Measurements from ENCODE around the gene PRDX5. TPM values are rescaled to one million over a fixed set of nuclear protein-coding genes. Genes with fewer than 3 reads are reported as not detected.

PRDX5 gene
- total RNA-seq, 1 donor from 2014 or later: 229 TPM

DNA sequence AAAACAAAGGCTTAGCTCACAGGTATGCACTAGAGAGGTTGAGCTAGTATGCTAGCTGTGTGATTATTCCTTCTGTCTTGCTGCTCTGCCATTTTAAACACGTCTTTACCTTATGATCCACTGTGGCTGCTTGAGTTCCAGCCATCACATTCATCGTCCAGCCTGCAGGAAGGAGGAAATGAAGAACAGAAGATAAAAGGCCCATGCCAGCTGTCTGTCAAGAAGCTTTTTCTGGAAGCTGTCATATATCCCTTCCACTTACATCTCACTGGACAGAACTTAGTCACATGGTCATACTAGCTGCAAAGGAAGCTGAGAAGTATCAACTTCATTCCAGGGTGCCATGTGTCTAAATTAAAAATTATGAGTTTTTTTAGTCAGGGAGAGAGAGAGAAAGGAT lies 9.5 kb downstream of the PRDX5 start:
- no peak overlapping the region for H3K27ac ChIP-seq
- no peaks in the 10 kb centered on the region for H3K36me3 ChIP-seq
- intact Hi-C loops (cut with DNase I): no loop called here
- no peaks in the 10 kb centered on the region for H3K27me3 ChIP-seq
- H3K9me3 ChIP-seq: no peaks in the 10 kb centered on the region
- no peak overlapping the region for H3K4me3 ChIP-seq
- DNase-seq (ENCODE audit: extremely low spot score in 2 of 2): no peak
- H3K4me1 ChIP-seq: peaks cover 43% of the 10 kb centered on the region
- TF ChIP-seq, protein P1, sequence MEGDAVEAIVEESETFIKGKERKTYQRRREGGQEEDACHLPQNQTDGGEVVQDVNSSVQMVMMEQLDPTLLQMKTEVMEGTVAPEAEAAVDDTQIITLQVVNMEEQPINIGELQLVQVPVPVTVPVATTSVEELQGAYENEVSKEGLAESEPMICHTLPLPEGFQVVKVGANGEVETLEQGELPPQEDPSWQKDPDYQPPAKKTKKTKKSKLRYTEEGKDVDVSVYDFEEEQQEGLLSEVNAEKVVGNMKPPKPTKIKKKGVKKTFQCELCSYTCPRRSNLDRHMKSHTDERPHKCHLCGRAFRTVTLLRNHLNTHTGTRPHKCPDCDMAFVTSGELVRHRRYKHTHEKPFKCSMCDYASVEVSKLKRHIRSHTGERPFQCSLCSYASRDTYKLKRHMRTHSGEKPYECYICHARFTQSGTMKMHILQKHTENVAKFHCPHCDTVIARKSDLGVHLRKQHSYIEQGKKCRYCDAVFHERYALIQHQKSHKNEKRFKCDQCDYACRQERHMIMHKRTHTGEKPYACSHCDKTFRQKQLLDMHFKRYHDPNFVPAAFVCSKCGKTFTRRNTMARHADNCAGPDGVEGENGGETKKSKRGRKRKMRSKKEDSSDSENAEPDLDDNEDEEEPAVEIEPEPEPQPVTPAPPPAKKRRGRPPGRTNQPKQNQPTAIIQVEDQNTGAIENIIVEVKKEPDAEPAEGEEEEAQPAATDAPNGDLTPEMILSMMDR (IDR thresholded peaks at IDR 0.05): no peak
- TF ChIP-seq POLR2A (IDR thresholded peaks at IDR 0.05) (no peak), POLR2AphosphoS5 (IDR thresholded peaks at IDR 0.05; ENCODE audit: insufficient read depth in 1 of 2, low read depth in 1 of 2) (no peak)

DNA sequence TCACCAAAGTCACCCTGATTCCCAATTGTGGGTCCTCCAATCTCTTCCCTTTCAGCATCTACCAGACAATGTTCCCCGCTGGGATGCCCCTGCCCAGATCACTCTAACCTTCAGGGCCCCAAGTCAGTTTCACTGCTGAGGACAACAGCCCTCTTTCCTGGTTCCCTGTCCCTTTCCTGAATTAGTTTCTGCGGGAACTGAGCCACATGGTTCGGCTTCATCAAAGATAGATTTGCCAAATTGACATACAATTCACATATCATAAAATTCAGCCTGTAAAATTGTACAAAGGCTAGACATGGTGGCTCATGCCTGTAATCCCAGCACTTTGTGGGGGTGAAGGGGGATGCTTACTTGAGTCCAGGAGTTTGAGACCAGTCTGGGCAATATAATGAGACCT lies 10.1 kb downstream of the PRDX5 start:
- Histone ChIP-seq H3K4me1 (peaks cover 43% of the 10 kb centered on the region), H3K36me3 (no peaks in the 10 kb centered on the region), H3K4me3 (no peak overlapping the region), H3K27ac (no peak overlapping the region), H3K9me3 (no peaks in the 10 kb centered on the region), H3K27me3 (no peaks in the 10 kb centered on the region)
- intact Hi-C loops (cut with DNase I): no loop called here
- TF ChIP-seq POLR2A (IDR thresholded peaks at IDR 0.05) (no peak), POLR2AphosphoS5 (IDR thresholded peaks at IDR 0.05; ENCODE audit: insufficient read depth in 1 of 2, low read depth in 1 of 2) (no peak)
- TF ChIP-seq, protein P1 (IDR thresholded peaks at IDR 0.05): no peak
- DNase-seq (ENCODE audit: extremely low spot score in 2 of 2): no peak

DNA sequence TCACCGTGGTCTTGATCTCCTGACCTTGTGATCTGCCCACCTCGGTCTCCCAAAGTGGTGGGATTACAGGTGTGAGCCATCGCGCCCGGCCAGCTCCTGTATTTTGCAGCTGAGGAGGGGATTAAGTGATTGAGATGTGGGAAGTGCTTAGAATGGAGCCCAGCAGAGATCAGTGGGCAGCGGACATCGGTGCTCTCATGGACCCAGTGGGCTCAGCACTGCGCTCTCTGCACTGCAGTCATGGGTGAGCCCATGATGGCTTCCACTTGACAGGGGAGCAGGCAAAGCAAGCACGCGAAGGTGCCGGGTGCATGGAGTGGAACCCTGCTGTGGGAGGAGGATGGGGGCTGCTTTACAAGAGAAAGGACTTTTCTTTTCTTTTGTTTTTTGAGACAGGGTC lies 13.0 kb downstream of the PRDX5 start:
- Histone ChIP-seq H3K4me3 (no peak overlapping the region), H3K4me1 (peaks cover 34% of the 10 kb centered on the region), H3K27ac (no peak overlapping the region), H3K36me3 (no peaks in the 10 kb centered on the region), H3K27me3 (no peaks in the 10 kb centered on the region), H3K9me3 (no peaks in the 10 kb centered on the region)
- TF ChIP-seq POLR2A (IDR thresholded peaks at IDR 0.05): no peak
- TF ChIP-seq, protein P1 (IDR thresholded peaks at IDR 0.05): no peak
- no peak for TF ChIP-seq POLR2AphosphoS5 (IDR thresholded peaks at IDR 0.05; ENCODE audit: insufficient read depth in 1 of 2, low read depth in 1 of 2)
- no peak for DNase-seq (ENCODE audit: extremely low spot score in 2 of 2)
- intact Hi-C loops (cut with DNase I): no loop called here

DNA sequence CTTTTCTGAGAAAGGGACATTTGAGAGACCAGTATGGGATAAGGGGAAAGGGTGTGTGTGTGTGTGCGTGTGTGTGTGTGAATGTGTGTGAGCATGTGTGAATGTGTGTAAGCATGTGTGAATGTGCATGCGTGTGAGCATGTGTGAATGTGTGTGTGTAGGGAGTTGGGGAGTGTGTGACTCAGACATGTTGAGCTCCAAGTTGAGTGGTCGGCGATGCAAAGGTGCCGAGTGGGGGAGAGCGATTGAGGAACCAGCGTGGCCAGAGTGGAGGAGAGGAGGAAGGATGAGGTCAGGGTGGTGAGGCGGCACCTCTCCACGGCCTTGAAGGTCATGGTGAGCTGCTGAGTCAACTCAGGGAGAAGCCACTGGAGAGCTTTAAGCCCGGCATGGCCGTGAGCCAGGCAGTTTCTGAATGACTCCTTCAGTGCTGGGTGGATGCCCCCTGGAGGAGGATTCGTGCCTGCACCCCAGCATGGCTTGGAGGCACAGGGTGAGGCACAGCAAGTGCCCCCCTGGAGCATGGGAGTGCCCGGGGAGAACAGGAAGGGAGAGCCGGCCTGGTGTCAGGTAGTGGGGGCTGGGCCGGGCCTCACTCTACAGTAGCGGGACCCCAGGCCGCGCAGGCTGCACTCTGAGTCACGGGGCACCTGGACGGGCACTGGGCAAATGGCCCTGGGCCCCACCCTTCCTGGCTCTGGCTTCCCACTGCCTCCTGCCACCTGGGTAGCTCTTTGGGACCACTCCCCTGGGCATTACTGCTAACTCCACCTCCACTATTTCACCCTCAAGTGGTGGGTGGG lies 13.8 kb downstream of the PRDX5 start:
- no peak for DNase-seq (ENCODE audit: extremely low spot score in 2 of 2)
- Histone ChIP-seq H3K4me1 (peaks cover 34% of the 10 kb centered on the region), H3K27me3 (no peaks in the 10 kb centered on the region), H3K36me3 (no peaks in the 10 kb centered on the region), H3K27ac (peak overlapping the region; percentile 5), H3K9me3 (no peaks in the 10 kb centered on the region), H3K4me3 (no peak overlapping the region)
- TF ChIP-seq POLR2AphosphoS5 (IDR thresholded peaks at IDR 0.05; ENCODE audit: insufficient read depth in 1 of 2, low read depth in 1 of 2): peak; percentile 36 to 51
- TF ChIP-seq, protein P1 (IDR thresholded peaks at IDR 0.05): peak in 2 of 3 experiments; percentile 27 to 39
- TF ChIP-seq POLR2A (IDR thresholded peaks at IDR 0.05): no peak
- intact Hi-C loops (cut with DNase I): no loop called here

DNA sequence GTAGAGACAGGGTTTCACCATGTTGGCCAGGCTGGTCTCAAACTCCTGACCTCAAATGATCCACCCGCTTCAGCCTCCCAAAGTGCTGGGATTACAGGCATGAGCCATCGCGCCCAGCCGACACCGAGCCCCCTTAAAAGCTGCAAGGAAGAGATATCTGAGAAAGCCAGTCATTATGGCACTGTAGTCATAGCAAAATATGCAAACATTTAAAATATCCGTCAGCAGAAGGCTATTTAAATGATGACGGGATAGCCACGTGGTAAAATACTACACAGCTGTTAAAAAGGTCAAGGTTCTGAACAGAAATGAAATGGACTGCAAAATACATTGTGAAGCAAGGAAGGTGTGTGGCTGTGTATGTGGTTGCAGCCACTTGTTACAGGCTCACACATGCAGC lies 15.6 kb downstream of the PRDX5 start:
- H3K27me3 ChIP-seq: no peaks in the 10 kb centered on the region
- TF ChIP-seq, protein P1 (IDR thresholded peaks at IDR 0.05): no peak
- TF ChIP-seq POLR2AphosphoS5 (IDR thresholded peaks at IDR 0.05; ENCODE audit: insufficient read depth in 1 of 2, low read depth in 1 of 2): no peak
- no peak for TF ChIP-seq POLR2A (IDR thresholded peaks at IDR 0.05)
- no peaks in the 10 kb centered on the region for H3K36me3 ChIP-seq
- no peak overlapping the region for H3K27ac ChIP-seq
- H3K4me1 ChIP-seq: peaks cover 34% of the 10 kb centered on the region
- no peak for DNase-seq (ENCODE audit: extremely low spot score in 2 of 2)
- H3K4me3 ChIP-seq: no peak overlapping the region
- H3K9me3 ChIP-seq: no peaks in the 10 kb centered on the region
- intact Hi-C loops (cut with DNase I): no loop called here
